ENCODE measurements around the gene IQCF6.
"Not testable (repeated sequence)": the region's sequence is repeated elsewhere in the genome, so short reads cannot be mapped to it uniquely, and the experiment has no call there.

- TF ChIP-seq, protein P1, sequence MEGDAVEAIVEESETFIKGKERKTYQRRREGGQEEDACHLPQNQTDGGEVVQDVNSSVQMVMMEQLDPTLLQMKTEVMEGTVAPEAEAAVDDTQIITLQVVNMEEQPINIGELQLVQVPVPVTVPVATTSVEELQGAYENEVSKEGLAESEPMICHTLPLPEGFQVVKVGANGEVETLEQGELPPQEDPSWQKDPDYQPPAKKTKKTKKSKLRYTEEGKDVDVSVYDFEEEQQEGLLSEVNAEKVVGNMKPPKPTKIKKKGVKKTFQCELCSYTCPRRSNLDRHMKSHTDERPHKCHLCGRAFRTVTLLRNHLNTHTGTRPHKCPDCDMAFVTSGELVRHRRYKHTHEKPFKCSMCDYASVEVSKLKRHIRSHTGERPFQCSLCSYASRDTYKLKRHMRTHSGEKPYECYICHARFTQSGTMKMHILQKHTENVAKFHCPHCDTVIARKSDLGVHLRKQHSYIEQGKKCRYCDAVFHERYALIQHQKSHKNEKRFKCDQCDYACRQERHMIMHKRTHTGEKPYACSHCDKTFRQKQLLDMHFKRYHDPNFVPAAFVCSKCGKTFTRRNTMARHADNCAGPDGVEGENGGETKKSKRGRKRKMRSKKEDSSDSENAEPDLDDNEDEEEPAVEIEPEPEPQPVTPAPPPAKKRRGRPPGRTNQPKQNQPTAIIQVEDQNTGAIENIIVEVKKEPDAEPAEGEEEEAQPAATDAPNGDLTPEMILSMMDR (IDR thresholded peaks at IDR 0.05): not testable (repeated sequence)
- not testable (repeated sequence) for TF ChIP-seq POLR2A (IDR thresholded peaks at IDR 0.05)
Measured at GRCh38 chr3:51753763-51754750, 25.0 kb downstream of the IQCF6 start.
